Measurements from ENCODE around the gene MYH14. TPM values are rescaled to one million over a fixed set of nuclear protein-coding genes. Genes with fewer than 3 reads are reported as not detected.

The MYH14 gene
- total RNA-seq, 1 donor, result not detected

DNA sequence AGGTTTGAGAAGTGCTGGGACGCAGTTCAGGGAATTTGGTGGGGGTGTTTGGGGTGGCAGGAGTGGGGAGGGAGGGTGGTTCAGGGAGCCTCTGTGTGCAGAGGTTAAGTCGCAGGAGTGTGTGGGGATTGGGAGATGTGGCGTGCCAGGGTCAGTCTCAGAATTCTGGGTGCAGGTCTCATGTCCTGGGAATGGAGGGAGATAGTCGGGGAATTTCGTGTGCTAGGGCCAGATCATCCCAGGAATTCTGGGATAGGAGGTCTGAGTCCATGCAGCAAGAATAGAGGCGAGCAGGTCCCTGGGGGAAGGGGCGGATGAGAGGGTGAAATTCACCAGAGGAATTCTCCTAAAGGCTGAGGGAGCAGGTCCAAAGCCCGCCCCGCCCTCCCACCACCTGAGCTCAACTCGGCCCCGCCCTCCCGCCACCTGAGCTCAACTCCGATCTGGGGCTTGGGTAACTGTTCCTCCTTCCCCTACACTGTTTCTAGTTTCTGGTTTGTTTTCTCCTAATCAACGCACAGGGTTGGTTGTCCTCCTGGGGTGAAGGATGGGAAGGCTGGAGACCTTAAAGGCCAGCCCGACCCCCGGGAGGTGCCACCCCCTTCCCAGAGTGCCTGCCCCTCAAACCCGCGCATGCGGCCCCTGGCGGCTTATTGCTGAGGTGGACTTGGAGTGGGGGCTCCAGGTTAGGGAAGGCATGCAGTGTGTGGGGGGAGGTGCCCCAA, 110.6 kb downstream of the MYH14 start:
- H3K4me3 ChIP-seq (ENCODE audit: low read depth, low read length), result no peak overlapping the region
- no peak for TF ChIP-seq CTCF (IDR thresholded peaks at IDR 0.05; ENCODE audit: insufficient read depth, low read length)
- DNase-seq (ENCODE audit: low read depth), result no peak

DNA sequence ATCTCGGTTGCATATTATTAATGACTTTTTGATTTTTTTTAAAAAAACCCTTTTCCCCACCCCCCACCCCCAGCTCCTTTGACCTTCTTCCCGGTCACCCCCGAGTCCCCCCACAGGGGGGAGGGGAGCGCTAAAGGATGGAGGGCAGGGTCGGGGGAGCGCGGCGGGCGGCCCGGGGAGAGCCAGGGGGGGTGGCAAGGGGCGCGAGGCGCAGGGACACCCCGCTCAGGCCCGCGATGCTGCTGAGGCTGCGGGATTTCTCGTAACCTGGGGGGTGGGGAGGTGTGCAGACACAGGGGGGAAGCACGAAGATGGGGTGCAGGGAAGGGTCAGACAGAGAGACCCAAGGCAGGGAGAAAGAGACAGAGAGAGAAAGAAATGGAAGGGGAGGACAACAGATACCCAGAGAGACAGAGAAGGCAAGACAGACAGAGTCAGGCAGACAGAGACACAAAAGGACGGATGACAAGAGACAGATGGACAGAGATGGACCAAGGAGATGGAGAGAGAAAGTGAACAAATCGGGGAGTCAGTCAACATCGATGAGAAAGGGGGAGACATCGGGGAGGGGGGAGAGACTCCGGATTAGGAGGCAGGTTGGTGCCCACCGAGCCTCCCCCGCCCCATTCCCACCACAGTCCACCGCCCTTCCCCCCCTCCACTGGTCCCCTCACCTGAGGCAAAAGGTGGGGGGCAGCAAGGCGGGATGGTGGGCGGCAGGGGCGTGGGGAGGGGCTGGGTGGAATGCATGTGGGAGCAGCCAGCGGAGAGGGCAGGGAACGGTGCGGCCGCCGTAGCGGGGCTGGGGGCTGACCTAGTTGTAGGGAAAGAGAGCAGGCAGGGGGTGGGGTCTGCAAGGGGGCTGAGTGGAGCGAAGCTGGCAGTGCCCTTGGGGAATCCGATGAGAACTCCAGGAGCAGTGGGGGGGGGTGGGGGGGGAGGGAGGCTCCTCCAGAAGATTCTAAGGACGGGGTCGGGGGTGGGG, 111.6 kb downstream of the MYH14 start:
- no peak for DNase-seq (ENCODE audit: low read depth)
- no peak overlapping the region for H3K4me3 ChIP-seq (ENCODE audit: low read depth, low read length)
- no peak for TF ChIP-seq CTCF (IDR thresholded peaks at IDR 0.05; ENCODE audit: insufficient read depth, low read length)

- no peak for DNase-seq (ENCODE audit: low read depth)
- H3K4me3 ChIP-seq (ENCODE audit: low read depth, low read length), result no peak overlapping the region
- no peak for TF ChIP-seq CTCF (IDR thresholded peaks at IDR 0.05; ENCODE audit: insufficient read depth, low read length)
These were observed 112.5 kb downstream of the MYH14 start for GRCh38 chr19:50315773-50316448.

- no peak for DNase-seq (ENCODE audit: low read depth)
- no peak for TF ChIP-seq CTCF (IDR thresholded peaks at IDR 0.05; ENCODE audit: insufficient read depth, low read length)
- no peak overlapping the region for H3K4me3 ChIP-seq (ENCODE audit: low read depth, low read length)
These were observed 113.7 kb downstream of the MYH14 start for GRCh38 chr19:50317115-50317514.

- no peak for TF ChIP-seq CTCF (IDR thresholded peaks at IDR 0.05; ENCODE audit: insufficient read depth, low read length)
- no peak overlapping the region for H3K4me3 ChIP-seq (ENCODE audit: low read depth, low read length)
- no peak for DNase-seq (ENCODE audit: low read depth)
These were observed 115.0 kb downstream of the MYH14 start for GRCh38 chr19:50318438-50318837.

GRCh38 chr19:50319156-50319555, 115.7 kb downstream of the MYH14 start:
- DNase-seq (ENCODE audit: low read depth), result no peak
- TF ChIP-seq CTCF (IDR thresholded peaks at IDR 0.05; ENCODE audit: insufficient read depth, low read length), result no peak
- H3K4me3 ChIP-seq (ENCODE audit: low read depth, low read length), result no peak overlapping the region

Data from fibroblast of the aortic adventitia (primary cell).